Hindlimb muscle (tissue), 1 donor: ENCODE results near the gene SLCO4A1. TPM values are rescaled to one million over a fixed set of nuclear protein-coding genes. Genes with fewer than 3 reads are reported as not detected.
"Not testable (repeated sequence)": the region's sequence is repeated elsewhere in the genome, so short reads cannot be mapped to it uniquely, and the experiment has no call there.

Source experiments
- DNase-seq: peaks from one replicate; pipeline ENCODE4 v3.0.0-alpha.2; 2013
- polyA plus RNA-seq: library from polyadenylated mRNA; unstranded; fragments of 120-200 nt; gene quantifications from one replicate; pipeline ENCODE4 v1.2.1, GENCODE V29; 2013; ENCODE audit not compliant: insufficient read length

The SLCO4A1 gene
- polyA plus RNA-seq, 1 donor: 0.26 TPM

DNA sequence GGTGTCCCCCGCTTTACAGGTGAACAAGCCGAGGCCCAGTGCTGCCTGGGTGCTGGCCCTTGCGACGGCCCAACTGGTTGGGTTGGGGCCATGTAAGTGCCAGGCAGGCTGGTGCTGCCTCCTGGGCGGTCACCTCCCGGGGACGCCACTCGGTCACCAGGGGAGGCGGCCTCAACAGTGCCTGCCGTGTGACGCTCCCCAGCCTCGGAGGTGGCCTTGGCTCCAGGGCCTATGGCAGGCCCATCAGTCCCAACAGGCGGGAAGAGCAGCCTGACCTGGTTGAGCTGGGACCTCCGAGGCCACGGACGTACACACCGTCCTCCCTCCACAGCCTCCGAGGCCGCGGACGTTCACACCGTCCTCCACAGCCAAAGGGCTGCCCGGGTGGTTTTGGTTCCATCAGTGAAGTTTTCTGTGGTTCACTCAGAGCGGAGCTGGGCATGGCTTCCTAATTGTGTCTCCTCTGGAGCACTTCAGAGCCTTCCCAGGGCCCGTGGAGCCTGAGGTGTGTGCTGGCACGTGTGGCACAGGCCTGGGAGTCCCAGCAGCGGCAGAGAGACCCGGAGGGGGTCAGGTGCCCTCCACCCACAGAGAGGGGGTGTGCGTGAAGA, 19.3 kb upstream of the SLCO4A1 start:
- DNase-seq: no peak

- DNase-seq: peak; percentile 79
Observed at GRCh38 chr20:62623488-62624324, 18.6 kb upstream of the SLCO4A1 start.

- no peak for DNase-seq
Observed at GRCh38 chr20:62624325-62624690, 18.0 kb upstream of the SLCO4A1 start.

DNA sequence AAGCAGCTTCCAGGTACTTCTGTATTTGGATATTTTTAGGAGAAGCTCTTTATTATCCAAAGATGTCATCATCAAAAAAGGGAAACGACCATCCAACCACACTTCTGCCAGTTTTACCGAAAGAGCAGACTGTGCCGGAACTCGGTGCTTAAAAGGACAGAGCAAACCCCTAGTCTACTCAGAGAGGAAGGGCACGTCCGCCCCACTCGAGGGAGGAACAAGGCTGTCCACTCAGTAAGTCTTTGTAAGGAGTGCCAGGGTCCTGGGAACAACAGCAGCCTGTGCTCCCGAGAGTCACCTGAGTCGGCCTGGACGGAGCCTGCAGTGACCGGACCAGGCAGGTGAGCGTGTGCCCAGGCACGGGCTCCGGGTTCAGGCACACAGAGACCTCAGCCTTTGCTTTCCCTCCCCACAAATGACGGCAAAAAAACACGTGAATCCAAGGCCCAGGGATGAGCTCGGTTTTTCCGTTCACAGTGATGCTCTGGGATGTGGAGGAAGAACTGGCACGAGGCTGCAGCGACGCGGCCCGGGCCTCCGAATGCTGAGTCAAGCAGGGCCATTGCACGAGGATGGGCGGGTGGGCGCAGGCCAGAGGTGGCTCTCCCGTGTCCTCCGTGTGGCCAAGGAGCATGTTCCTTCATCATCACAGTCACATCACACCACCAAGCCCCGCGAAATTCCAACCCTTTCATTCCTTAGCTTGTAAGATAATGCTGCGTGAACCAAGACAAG, 17.4 kb upstream of the SLCO4A1 start:
- DNase-seq: peak; percentile 40

DNA sequence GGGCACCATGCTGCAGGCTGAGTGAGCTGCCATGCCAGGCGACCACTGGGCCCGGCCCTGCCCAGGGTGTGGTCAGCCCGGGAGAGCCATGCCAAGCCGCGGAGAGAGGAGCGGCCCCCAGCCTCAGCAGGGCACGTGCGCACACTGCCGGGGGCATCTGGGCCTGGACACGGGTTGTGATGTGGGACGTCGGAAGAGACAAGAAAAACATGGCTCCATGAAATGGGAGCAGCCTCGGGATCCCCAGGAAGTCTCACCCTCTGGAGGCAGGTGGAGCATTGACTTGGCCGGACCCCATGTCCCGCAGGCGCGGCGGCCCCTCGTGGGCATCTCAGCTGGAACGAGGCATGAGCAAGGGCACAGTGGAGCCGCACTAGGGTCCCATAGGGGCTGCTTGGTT, 16.8 kb upstream of the SLCO4A1 start:
- no peak for DNase-seq

- DNase-seq: no peak
Observed at GRCh38 chr20:62625921-62626547, 16.3 kb upstream of the SLCO4A1 start.

DNA sequence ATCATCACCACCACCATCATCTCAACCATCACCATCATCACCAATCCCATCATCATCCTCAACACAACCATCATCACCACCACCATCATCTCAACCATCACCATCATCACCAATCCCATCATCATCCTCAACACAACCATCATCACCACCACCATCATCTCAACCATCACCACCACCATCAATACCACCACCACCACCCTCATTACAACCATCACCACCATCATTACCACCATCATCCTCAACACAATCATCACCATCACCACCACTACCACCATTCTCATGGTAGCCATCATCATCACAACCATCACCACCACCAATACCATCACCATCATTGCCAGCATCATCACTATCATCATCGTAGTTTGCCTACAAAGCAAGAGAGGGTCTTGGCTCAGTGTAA, 14.9 kb upstream of the SLCO4A1 start:
- DNase-seq: not testable (repeated sequence)

DNA sequence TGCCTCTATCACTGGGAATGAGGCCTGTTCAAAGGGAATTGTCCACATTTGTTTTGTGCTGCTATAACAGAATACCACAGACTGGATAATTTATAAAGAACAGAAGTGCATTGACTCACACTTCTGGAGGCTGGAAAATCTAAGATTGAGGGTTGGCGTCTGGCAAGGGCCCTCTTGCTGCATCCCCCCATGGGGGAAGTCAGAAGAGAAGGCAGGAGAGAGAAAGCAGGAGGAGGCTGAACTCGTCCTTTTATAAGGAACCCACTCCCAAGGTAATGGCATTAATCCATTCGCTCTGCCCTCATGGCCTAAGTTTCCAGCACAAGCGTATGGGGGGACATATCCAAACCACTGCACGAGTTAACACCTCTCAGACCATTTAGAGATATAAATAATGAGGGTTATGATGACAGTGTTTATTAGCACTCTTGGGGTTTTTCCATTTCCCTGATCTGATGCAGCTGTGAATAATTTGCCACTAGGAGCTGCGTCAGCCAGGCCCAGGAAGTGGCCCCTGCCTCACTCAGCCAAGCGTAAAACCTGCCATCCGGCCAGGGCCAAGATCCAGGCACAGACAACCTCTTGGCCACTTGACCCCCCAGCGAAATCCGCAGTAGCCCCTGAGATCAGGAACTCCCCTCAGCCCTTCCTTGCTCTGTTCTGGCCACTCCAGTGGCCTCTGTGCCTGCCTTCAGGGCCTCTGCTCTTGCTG, 14.2 kb upstream of the SLCO4A1 start:
- no peak for DNase-seq

- no peak for DNase-seq
Observed at GRCh38 chr20:62628691-62629090, 13.6 kb upstream of the SLCO4A1 start.

- no peak for DNase-seq
Observed at GRCh38 chr20:62629864-62630470, 12.3 kb upstream of the SLCO4A1 start.

DNA sequence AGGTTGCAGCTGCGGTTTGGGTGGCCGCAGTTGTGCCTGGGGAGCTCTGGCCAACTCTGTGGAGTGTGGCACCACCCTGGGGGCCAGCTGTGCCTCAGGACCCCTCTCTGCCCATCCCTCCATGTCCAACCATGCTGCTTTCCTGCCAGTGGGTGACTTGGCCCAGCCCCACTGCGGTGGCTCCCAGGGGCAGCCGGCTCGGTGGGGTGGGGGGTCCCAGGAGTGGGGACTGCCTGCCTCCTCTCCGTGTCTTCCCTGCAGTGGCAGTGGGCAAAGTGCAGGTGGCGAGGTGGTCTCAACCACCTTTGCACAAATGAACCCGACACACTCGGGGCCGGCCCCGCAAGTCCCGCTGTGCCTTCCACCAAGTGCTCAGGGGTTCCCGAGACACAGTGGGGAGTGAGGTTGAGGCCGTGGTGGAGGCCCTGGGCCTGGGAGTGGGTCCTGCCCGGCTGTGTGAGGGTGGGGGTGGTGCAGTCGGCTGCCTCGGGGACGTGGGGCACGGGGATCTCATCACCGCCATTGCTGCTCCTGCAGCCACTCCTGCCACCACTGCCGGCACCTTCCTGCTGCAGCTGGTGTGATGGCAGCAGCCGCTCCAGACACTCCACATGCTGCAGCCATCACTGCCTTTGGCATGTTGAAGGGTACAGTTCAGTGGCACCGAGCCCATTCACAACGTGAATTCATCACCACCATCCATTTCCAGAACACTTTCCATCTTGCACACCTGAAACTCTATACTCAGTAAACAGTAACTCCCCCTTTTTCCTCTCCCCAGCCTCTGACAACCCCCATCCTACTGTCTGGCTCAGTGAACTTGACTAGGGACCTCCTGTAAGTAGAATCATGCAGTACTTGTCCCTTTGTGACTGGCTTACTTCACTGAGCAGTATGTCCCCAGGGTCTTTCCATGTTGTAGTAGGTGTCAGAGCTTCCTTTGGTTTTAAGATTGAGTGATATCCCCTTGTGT, 10.7 kb upstream of the SLCO4A1 start:
- no peak for DNase-seq

DNA sequence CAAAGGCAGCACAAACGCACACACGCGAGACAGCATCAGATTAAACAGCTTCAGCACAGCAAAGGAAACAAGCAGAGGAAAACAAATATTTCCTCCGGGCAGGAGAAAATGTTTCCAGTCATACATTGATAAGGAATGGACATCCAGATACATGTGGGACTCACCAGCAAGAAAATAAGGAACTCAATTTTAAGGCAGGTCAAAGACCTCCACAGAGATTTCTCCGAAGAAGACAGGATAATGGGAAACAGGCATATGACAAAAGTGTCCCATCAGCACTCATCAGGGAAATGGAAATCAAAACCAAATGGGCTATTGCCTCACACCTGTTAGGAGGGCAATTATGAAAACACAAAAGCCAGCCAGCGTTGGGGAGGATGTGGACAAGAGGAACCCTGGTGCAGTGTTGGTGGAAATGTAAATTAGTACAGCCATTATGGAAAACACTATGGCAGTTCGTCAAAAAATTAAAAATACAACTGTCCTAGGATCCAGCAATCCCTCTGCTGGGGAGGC, 9.7 kb upstream of the SLCO4A1 start:
- no peak for DNase-seq

GRCh38 chr20:62633598-62634329, 8.5 kb upstream of the SLCO4A1 start:
- no peak for DNase-seq

DNA sequence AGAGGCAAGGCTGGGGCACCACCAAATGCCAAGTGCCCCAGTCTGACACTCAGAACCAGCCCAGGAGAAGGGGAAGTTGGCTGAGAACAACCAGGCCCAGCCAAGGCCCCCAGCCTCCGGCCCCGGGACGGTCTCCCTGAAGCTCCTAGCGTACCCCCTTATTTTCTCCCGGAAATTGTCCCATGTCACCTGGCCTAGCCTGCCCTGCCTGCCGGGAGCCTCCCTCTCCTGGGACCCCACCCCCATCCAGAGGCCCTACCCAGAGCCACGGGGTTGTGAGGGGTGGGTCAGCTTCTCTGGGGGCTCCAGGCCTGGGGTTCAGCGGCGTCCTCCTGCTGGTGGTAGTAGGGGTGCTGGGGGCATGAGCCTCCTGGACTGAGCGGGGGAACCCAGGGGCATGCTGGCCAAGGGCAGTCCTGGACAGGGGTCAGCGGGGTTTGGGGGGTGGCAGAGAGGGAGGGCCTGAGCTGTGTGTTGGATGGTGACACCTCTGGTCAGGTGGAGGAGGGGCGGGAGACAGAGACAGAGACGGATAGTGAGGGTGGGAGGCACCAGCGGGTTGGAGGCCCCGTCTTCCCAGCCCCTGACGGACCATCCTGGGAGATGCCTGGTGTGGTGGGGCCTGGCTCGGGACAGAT, 7.9 kb upstream of the SLCO4A1 start:
- no peak for DNase-seq

DNA sequence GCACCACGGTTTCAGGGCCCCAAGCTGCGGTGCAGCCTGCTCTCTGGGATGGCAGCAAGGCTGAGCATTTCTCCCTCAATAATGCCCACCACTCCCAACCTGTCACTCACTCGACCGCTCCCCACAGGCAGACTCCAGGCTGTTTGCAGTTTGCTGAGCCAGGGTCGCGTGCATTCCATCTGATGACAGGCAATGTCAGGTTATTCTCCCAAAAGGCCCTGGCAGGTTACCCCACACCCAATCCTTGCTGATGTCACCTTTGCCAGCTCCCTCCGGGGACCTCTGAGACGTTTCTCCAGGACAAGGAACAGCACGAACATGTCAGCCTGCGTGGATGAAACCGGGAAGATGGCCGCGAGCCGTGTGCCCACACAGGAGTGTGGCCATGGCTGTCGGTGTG, 7.1 kb upstream of the SLCO4A1 start:
- DNase-seq: no peak

GRCh38 chr20:62635852-62636251, 6.5 kb upstream of the SLCO4A1 start:
- no peak for DNase-seq

GRCh38 chr20:62636446-62636845, 5.9 kb upstream of the SLCO4A1 start:
- no peak for DNase-seq

DNA sequence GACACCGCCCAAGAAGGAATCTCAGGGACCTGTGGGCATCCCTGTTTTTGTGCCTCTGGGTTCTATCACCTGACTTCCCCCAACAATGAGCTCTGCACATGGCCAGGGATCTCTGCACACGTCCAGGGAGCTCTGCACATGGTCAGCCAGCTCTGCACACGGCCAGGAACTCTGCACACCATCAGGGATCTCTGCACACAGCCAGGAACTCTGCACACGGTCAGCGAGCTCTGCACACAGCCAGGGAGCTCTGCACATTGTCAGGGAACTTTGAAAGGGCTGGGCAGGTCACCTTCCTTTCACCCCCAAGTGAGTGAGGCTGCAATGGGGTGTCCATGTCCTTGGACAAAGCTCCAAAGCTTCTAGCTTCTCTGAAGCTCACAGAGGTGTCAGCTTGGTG, 5.2 kb upstream of the SLCO4A1 start:
- DNase-seq: no peak

DNA sequence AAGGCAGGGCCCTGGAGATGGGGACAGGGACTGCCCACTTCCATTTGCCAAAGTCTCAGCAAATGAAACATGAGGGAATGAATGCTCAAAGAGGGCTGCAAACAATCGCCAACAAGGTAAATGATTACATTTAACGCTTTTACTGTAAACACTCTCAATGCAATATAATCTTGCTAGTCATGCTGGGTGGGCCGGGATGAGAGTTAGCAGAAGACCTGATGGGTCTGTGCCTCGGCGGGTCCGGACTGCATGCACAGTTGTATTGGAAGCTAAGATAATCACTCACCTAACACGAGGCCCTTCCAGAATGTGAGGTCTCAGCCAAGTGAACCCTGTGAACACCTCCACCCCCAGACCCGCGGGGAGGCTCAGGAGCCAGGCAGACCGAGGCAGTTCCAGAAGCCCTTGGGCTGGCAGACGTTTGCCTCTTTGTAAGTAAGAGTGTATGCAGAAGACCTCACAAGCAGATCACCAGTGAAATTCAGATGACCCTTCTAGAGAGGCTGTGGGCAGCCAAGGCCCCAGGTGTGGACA, 4.7 kb upstream of the SLCO4A1 start:
- no peak for DNase-seq
